ENCODE data around the gene ZDHHC11.
"Not testable (repeated sequence)": the region's sequence is repeated elsewhere in the genome, so short reads cannot be mapped to it uniquely, and the experiment has no call there.

The ZDHHC11 gene

DNA sequence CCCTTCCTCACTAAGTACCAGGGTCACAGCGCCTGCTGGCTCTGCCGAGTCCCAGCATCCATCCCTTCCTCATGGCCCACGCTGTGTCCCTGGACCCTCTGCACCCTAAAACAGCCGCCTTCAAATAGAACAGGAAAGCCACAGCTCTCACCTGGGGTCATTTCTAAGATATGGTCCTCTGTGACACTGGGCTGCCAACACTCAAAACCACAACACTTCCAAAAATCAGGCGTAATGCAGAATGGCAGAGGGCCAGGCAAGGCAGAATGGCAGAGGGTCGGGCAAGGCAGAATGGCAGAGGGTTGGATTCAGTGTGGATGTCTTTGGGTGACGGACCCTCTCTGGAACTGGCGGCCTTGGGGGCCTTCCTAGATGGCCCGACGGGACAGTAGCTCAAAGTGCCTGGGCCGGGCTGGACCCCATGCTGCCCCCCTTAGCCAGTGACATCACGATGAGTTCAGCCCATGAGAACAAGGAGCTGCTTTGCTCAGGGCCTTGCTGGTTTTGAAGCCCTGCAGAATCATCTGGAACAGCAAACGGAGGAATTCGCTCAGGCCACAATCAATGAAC lies 101.6 kb downstream of the ZDHHC11 start:
- DNase-seq (ENCODE audit: low read depth) = no peak
- no peak for TF ChIP-seq CTCF (conservative IDR thresholded peaks at IDR 0.05; ENCODE audit: low read depth, low read length)
- no peak overlapping the region for H3K4me3 ChIP-seq (ENCODE audit: low read depth, low read length)

DNA sequence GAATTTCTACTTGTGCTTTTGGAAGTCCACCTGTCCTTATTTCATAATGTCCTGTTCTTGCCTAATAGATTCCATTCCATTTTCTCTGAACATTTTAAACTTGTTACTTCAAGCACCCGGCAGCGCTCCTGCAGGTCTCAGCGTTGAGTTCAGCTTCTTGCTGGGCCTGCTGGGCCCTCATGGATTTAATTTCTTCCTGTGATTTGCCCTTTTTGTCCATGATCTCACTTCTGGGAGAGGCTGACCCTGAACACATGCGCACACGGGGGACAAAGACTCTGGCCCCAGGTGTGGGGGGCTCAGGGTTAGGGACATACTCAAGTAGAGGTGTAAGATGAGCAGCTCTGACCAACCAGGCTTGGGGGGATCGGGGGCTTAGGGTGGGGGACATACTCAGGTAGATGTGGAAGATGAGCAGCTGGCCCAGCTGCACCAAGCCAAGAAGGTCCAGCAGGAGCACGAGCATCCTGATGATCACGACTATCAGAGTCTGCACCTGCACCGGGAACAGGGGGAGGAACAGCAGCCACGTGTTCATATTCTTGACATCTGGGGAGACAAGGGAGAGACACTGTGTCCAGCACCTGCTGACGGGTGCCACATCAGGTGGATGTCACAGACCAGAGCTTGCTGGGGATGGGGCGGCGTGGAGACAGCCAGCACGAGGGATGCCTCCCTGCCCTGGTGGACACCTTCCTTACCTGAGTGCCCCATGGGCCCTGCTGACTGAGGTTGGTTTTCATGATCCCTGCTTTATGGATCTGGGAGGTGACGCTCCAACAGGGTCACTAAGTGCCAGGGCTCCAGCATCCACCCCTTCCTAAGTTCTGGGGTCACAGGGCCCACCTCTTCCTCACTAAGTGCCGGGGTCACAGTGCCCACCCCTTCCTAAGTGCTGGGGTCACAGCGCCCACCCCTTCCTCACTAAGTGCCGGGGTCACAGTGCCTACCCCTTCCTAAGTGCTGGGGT lies 102.5 kb downstream of the ZDHHC11 start:
- not testable (repeated sequence) for DNase-seq (ENCODE audit: low read depth); H3K4me3 ChIP-seq (ENCODE audit: low read depth, low read length)

DNA sequence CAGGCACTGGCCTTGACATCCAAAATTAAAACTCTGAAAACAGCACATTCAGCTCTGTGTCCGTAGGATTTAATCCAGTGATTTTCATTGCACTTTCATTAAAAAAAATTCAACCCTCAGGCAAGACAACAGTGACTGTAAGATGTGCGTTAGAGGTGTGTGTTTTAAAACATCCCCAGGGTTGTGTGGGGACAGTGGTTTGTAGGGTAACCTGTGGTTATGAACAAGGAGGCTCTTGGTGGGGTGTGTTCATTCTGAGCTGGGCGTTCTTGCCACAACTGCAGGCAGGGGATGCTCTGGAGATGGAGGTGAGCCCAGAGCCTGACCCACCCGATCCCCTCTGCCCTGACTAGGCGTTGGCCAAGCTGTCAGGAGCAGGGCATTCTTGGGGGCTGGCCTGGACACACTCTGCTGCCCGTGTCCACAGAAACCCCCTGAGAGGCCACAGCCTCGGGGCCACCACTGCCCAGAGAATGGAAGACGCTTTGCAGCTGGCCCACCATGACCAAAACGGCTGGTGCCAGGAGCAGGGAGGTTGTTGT lies 103.4 kb downstream of the ZDHHC11 start:
- H3K4me3 ChIP-seq (ENCODE audit: low read depth, low read length); DNase-seq (ENCODE audit: low read depth): not testable (repeated sequence)

DNA sequence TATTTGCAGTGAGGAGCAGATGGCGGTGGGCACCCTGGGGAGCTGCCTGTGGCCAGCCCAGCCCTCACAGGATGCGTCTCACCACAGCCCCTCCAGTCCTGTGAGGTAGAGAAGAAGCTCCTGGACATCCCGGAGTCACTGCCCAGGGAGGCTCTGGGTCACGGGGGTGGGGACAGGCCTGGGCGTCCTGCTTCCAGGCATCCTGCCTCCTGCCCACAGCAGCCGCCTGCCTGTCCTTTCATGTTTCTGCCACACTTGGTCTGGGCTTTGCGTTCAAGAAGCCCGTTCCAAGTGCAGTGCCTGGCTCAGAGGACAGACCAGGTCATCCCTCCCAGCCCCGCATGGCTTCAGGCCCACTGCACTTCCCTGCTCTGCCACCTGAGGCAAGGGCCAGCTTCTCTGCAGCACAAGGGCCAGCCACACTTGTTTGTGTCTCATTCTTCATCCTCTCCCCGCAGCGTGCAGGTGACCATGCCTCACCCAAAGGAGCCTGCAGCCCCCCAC lies 104.5 kb downstream of the ZDHHC11 start:
- H3K4me3 ChIP-seq (ENCODE audit: low read depth, low read length) = no peak overlapping the region
- no peak for TF ChIP-seq CTCF (conservative IDR thresholded peaks at IDR 0.05; ENCODE audit: low read depth, low read length)
- no peak for DNase-seq (ENCODE audit: low read depth)
